Choroid plexus epithelial cell (primary cell): Measurements from ENCODE around the gene FAM111A.

Experiments
- DNase-seq: peaks from one replicate; pipeline ENCODE4 v3.0.0-alpha.2; 2010; ENCODE audit warnings: low read depth
- H3K4me3 ChIP-seq: 2 replicates; pipeline ENCODE4 v1.5.1; 2011; ENCODE audit warnings: low read depth, mild to moderate bottlenecking, control low read depth, low read length, moderate library complexity
- CTCF ChIP-seq: conservative IDR thresholded peaks from 2 replicates; pipeline ENCODE4 v1.5.1; 2011; ENCODE audit warnings: low read depth, mild to moderate bottlenecking, control low read depth, inconsistent platforms, low read length, moderate library complexity

FAM111A gene

DNA sequence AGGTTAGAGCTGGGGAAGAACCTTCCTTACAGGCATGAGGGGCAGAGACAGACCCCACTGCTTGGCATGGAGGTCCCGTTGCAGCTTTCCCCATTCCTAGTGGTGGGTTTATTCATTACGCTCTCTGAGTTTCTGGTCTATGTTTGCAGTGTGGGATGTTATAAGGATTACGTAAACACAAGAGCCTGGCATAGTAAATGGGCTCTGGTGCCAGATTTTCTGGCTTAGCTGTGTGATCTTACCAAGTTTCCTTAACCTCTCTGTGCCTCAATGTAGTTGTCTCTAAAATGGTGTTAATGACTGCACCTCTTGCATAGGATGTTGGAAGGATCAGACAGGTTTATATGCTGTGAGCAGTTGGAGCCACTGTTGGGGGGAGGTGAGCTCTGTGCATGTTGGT lies 44.4 kb downstream of the FAM111A start:
- TF ChIP-seq CTCF, result no peak
- no peak overlapping the region for H3K4me3 ChIP-seq
- DNase-seq, result no peak

- H3K4me3 ChIP-seq, result no peak overlapping the region
- no peak for DNase-seq
- no peak for TF ChIP-seq CTCF
Observed at GRCh38 chr11:59187587-59187986, 44.9 kb downstream of the FAM111A start.

DNA sequence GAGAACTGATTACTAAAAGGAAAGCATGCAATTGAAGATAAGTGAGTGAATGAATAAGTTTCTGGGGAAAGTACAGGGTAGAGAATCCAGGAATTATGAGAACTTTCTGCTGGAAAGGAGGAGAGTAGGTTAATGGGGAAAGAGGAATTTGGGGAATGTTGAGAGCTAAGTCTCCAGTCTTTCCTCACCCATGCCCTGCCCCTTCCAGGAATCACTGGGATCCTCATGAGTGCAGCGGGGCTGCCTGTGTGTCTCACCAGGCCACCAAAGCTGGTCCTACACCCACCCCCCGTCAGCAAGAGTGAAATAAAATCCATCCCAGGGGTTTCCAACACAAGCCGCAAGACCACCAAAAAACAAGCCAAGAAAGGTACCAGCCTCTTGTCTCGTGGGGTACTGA lies 46.3 kb downstream of the FAM111A start:
- no peak overlapping the region for H3K4me3 ChIP-seq
- no peak for DNase-seq
- TF ChIP-seq CTCF, result no peak

DNA sequence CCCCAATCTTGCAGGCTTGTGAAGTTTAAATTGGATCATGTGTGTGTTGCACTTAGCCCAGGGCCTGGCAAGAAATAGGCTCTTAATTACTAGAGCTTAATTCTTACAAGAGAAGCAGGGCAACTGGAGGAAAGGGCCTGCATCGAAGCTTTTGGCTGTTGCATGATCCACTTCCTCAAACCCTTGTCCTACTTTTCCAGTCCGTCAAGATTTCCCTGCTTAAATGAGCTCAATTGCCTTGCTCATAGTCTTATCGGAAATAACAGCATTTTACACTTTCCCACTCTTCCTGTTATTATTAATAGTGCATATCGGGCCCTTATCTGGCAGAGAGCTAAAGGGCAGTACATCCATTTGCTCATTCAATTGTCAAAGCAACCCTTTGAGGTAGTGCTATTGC lies 47.3 kb downstream of the FAM111A start:
- no peak for DNase-seq
- H3K4me3 ChIP-seq, result no peak overlapping the region
- TF ChIP-seq CTCF, result no peak

DNA sequence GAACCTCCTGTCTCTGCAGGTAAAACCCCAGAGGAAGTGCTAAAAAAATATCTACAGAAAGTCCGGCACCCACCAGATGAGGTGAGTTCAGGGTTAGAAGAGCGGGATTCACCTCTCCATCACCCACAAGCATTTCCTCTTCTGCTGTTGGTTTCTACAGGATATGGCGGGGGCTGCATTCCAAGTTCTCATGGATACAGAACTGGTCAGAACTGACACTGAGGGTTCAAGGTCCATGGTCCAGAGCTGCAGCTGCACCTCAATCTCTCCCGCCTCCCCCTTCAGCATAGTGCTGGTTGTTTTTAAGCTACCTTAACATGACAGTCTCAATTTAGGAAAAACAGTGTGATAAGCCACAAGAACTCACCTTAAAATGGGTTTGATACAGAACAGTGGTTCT lies 48.4 kb downstream of the FAM111A start:
- no peak for DNase-seq
- TF ChIP-seq CTCF, result no peak
- no peak overlapping the region for H3K4me3 ChIP-seq

DNA sequence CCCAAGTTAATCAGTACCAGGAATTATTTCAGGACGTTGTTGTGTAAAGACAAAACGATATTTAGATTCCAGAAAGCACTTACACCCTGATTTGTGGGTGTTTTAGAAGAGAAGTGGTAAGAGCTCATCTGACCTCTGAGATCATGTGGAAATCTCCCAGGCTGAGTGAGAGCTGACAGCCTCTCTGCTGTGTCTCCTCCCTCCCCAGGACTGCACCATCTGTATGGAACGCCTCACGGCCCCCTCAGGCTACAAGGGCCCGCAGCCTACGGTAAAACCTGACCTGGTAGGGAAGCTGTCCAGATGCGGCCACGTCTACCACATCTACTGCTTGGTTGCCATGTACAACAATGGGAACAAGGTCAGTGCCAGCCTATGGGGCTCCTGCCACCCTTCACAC lies 49.2 kb downstream of the FAM111A start:
- TF ChIP-seq CTCF, result no peak
- no peak for DNase-seq
- no peak overlapping the region for H3K4me3 ChIP-seq

- no peak overlapping the region for H3K4me3 ChIP-seq
- DNase-seq, result no peak
- TF ChIP-seq CTCF, result no peak
Observed at GRCh38 chr11:59192446-59193020, 49.9 kb downstream of the FAM111A start.
